Spinal cord (tissue), 10 donors: ENCODE measurements around the gene C1QL2. TPM values are rescaled to one million over a fixed set of nuclear protein-coding genes. Genes with fewer than 3 reads are reported as not detected.

Experiments
- DNase-seq, 6 donors: peaks; one replicate each; pipeline versions ENCODE4 v3.0.0 to v3.0.0-alpha.2; 2013 to 2015; ENCODE audit warnings: low spot score in 6 of 6, low read depth in 4 of 6
- H3K27ac ChIP-seq: one replicate; pipeline ENCODE4 v1.5.1; 2013; ENCODE audit warnings: low read depth, low read length, control low read depth
- H3K27me3 ChIP-seq: one replicate; pipeline ENCODE4 v1.6.1; 2013; ENCODE audit warnings: low read length; ENCODE audit not compliant: control insufficient read depth, insufficient read depth
- H3K36me3 ChIP-seq: one replicate; pipeline ENCODE4 v1.6.1; 2013; ENCODE audit warnings: low read length; ENCODE audit not compliant: control insufficient read depth, insufficient read depth
- H3K4me1 ChIP-seq: one replicate; pipeline ENCODE4 v1.6.1; 2013; ENCODE audit warnings: low read length; ENCODE audit not compliant: control insufficient read depth, insufficient read depth
- H3K4me3 ChIP-seq: one replicate; pipeline ENCODE4 v1.5.1; 2013; ENCODE audit warnings: low read depth, low read length, control low read depth
- H3K9me3 ChIP-seq: one replicate; pipeline ENCODE4 v1.6.1; 2013; ENCODE audit warnings: low read length; ENCODE audit not compliant: control insufficient read depth, insufficient read depth
- WGBS: methylation state at CpG from one replicate; pipeline ENCODE4 v1.1.5; 2013; ENCODE audit warnings: missing lambda C conversion rate; ENCODE audit not compliant: insufficient coverage; 5-methylcytosine and 5-hydroxymethylcytosine counted together
- polyA plus RNA-seq, 2 donors: library from polyadenylated mRNA; unstranded; fragments of 120-200 nt; gene quantifications; one replicate each; pipeline ENCODE4 v1.2.1, GENCODE V29; 2013; ENCODE audit not compliant: insufficient read length in 2 of 2
- total RNA-seq, 2 donors: library from RNA; depleted of rRNA in 1 of 2; stranded (reverse); fragments of 120-200 nt in 1 of 2; fragments of >200 nt in 1 of 2; gene quantifications; one replicate each; pipeline versions ENCODE4 v1.2.3 to v1.2.4, GENCODE V29; 2013 to 2014
- donor health status: healthy.

Gene C1QL2
- total and polyA plus RNA-seq, 4 donors: 0.11 to 0.74 (median 0.34) TPM

GRCh38 chr2:119170504-119170903 lies 12.0 kb upstream of the C1QL2 start:
- no peaks in the 10 kb centered on the region for H3K4me1 ChIP-seq
- H3K27me3 ChIP-seq: peaks cover 8% of the 10 kb centered on the region
- H3K4me3 ChIP-seq: no peak overlapping the region
- DNase-seq: peak in 1 of 6 donors; percentile 41
- no peaks in the 10 kb centered on the region for H3K36me3 ChIP-seq
- H3K9me3 ChIP-seq: no peaks in the 10 kb centered on the region
- 60% methylated on average over 15 of the region's 16 CpGs for WGBS
- H3K27ac ChIP-seq: no peak overlapping the region

- H3K27me3 ChIP-seq: peaks cover 8% of the 10 kb centered on the region
- H3K4me3 ChIP-seq: no peak overlapping the region
- WGBS: 78% methylated on average over 4 of the region's 10 CpGs
- DNase-seq: no peak
- H3K36me3 ChIP-seq: no peaks in the 10 kb centered on the region
- H3K27ac ChIP-seq: no peak overlapping the region
- H3K4me1 ChIP-seq: no peaks in the 10 kb centered on the region
- no peaks in the 10 kb centered on the region for H3K9me3 ChIP-seq
These were observed 11.2 kb upstream of the C1QL2 start for GRCh38 chr2:119169717-119170116.

- Histone ChIP-seq H3K4me3 (no peak overlapping the region), H3K27ac (no peak overlapping the region), H3K36me3 (no peaks in the 10 kb centered on the region), H3K27me3 (peaks cover 66% of the 10 kb centered on the region), H3K4me1 (peaks cover 22% of the 10 kb centered on the region), H3K9me3 (no peaks in the 10 kb centered on the region)
- WGBS: 25% methylated on average over 2 of the region's 9 CpGs
- no peak for DNase-seq
These were observed 1.9 kb upstream of the C1QL2 start for GRCh38 chr2:119160361-119160990.

- Histone ChIP-seq H3K4me3 (no peak overlapping the region), H3K4me1 (peaks cover 22% of the 10 kb centered on the region), H3K36me3 (no peaks in the 10 kb centered on the region), H3K9me3 (no peaks in the 10 kb centered on the region), H3K27ac (no peak overlapping the region), H3K27me3 (peaks cover 84% of the 10 kb centered on the region)
- DNase-seq: no peak
- 1% methylated on average over 72 of the region's 78 CpGs for WGBS
These were observed 570 bp downstream of the C1QL2 start for GRCh38 chr2:119157850-119158511.

- H3K27ac ChIP-seq: no peak overlapping the region
- H3K4me1 ChIP-seq: peaks cover 22% of the 10 kb centered on the region
- H3K4me3 ChIP-seq: no peak overlapping the region
- peaks cover 82% of the 10 kb centered on the region for H3K27me3 ChIP-seq
- no peaks in the 10 kb centered on the region for H3K36me3 ChIP-seq
- peak in 1 of 6 donors; percentile 34 for DNase-seq
- H3K9me3 ChIP-seq: no peaks in the 10 kb centered on the region
- WGBS: 1% methylated on average over 47 of the region's 58 CpGs
These were observed 1.4 kb downstream of the C1QL2 start for GRCh38 chr2:119156891-119157773.

GRCh38 chr2:119156105-119156890 lies 2.3 kb downstream of the C1QL2 start:
- no peak overlapping the region for H3K27ac ChIP-seq
- no peak overlapping the region for H3K4me3 ChIP-seq
- no peak for DNase-seq
- H3K36me3 ChIP-seq: no peaks in the 10 kb centered on the region
- 4% methylated on average over 34 of the region's 40 CpGs for WGBS
- H3K9me3 ChIP-seq: no peaks in the 10 kb centered on the region
- peaks cover 22% of the 10 kb centered on the region for H3K4me1 ChIP-seq
- H3K27me3 ChIP-seq: peaks cover 86% of the 10 kb centered on the region

- WGBS: 13% methylated on average over 10 of the region's 13 CpGs
- H3K27me3 ChIP-seq: peaks cover 80% of the 10 kb centered on the region
- no peak overlapping the region for H3K27ac ChIP-seq
- H3K9me3 ChIP-seq: no peaks in the 10 kb centered on the region
- peaks cover 22% of the 10 kb centered on the region for H3K4me1 ChIP-seq
- H3K4me3 ChIP-seq: no peak overlapping the region
- H3K36me3 ChIP-seq: no peaks in the 10 kb centered on the region
- no peak for DNase-seq
These were observed 2.9 kb downstream of the C1QL2 start for GRCh38 chr2:119155633-119156032.

- no peak for DNase-seq
These were observed 4.5 kb downstream of the C1QL2 start for GRCh38 chr2:119154076-119154475.

GRCh38 chr2:119149611-119150010 lies 8.9 kb downstream of the C1QL2 start:
- H3K4me1 ChIP-seq: no peaks in the 10 kb centered on the region
- no peaks in the 10 kb centered on the region for H3K36me3 ChIP-seq
- no peak for DNase-seq
- H3K9me3 ChIP-seq: no peaks in the 10 kb centered on the region
- 79% methylated on average over 5 of the region's 6 CpGs for WGBS
- peaks cover 27% of the 10 kb centered on the region for H3K27me3 ChIP-seq
- H3K4me3 ChIP-seq: no peak overlapping the region
- no peak overlapping the region for H3K27ac ChIP-seq

More at GRCh38 chr2:119154076-119154475, 4.5 kb downstream of the C1QL2 start:
- Histone ChIP-seq H3K36me3 (no peaks in the 10 kb centered on the region), H3K27ac (no peak overlapping the region), H3K9me3 (no peaks in the 10 kb centered on the region), H3K4me3 (no peak overlapping the region), H3K27me3 (peaks cover 69% of the 10 kb centered on the region), H3K4me1 (peaks cover 21% of the 10 kb centered on the region)
- 43% methylated on average over 3 of the region's 9 CpGs for WGBS
